NCI-H2196 treated with DMSO at 0.1 percent for 48 hours (cell line): Measurements from ENCODE around the gene CMKLR1.

Experiments used
- DNase-seq: peaks from one replicate; lab custom pipeline; 2025; ENCODE audit not compliant: unreplicated experiment; lab: John Stamatoyannopoulos, UW

The CMKLR1 gene

DNA sequence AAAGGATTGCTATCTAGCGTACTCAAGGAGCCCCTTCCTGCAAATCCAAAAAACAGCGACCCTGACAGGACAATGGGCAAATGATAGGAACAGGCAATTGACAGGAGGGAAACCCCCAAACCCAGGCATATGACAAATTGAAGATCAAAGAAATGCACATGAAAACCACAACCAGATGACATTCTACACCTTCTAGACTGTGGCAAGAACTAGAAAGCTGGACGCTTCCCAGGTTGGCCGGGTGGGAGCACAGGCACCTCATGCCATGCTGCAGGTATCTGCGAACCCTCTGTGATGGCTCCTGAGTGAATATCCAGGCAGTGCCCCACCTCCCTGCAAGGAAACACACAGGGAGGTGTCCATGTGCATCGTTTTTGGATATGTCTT, 37.1 kb downstream of the CMKLR1 start:
- DNase-seq: no peak

DNA sequence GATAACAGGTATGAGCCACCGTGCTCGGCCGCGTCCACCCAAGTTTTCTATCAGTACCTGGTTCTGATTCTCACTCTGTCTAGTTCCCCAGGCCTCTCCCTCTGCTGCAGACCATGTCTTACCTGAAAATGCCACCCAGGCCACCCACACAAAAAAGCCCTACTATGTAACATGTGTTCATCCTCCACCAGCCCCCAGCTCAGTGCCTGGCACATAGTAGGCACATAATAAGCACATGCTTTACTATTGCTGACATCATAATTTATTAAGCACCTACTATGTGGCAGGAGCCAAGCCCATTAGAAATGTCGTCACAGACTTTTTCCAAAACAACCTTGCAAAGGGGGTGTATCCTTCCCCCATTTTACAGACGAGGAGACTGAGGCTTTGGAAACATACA, 37.8 kb downstream of the CMKLR1 start:
- DNase-seq: no peak

GRCh38 chr12:108299980-108300696, 39.0 kb downstream of the CMKLR1 start:
- no peak for DNase-seq

GRCh38 chr12:108299516-108299915, 39.6 kb downstream of the CMKLR1 start:
- DNase-seq: no peak

DNA sequence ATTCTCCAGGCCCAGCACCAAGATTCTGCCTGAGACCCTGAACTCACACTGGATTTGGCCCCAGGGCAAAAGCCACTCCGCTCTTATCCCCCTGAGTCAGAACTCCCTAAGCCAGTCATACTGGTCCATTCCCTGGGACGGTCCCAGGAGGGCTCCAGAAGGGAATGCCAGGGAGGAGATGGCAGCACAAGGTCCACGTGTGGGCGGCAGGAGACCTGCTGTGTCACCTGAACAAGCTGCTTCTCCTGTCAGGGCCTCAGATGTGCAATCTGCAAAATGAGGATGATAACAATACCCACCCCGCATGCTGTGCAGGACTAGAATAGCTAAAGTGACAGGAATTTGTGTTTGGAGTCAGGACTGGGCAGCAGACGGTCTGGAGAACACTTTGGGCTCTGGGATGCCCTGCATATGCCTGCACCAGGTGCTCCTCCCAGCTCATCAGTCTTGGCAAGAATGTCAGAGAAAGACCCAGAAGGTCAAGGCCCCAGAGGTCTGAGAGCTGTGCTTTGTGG, 40.3 kb downstream of the CMKLR1 start:
- DNase-seq: no peak

DNA sequence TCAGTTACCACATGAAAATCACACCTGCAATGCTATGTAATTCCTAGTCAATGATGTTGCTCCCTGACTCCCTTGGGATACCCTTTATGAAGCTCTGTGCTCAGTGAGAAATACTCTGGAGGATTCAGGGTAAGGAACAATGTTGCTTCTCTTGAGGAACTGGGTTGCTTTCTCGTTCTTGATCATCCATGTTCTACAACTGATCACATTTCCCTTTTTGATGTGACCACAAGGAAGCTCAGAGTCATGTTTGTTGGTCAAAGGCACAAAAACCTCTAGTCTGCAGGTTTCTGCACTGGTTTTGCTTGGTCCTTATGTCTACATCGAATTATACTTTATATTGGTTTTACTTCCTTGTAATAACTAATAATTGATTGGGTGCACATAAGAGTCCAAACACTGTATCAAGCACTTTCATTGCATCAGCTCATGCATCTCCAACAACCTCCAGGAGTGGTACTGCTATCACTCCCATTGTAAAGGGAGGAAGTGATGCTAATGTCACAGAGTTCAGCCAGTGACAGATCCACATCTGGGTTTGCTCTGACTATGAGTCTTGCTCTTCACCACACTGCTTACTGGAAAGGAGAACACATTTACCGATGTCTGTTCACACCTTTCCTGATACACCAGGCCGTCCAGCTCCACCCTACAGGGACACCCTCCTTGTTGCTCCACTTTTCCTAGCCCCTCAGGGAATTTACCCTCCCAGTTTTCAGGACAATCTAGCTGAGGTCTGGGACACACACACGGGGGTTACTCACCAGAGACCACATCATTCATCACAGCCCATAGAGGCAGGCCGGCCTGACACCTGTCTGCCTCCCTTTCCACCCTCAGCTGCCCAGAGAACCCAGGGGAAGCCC, 41.0 kb downstream of the CMKLR1 start:
- no peak for DNase-seq

- no peak for DNase-seq
Observed at GRCh38 chr12:108297424-108297823, 41.7 kb downstream of the CMKLR1 start.

GRCh38 chr12:108296945-108297344, 42.2 kb downstream of the CMKLR1 start:
- DNase-seq: no peak

GRCh38 chr12:108295641-108296040, 43.5 kb downstream of the CMKLR1 start:
- DNase-seq: no peak

DNA sequence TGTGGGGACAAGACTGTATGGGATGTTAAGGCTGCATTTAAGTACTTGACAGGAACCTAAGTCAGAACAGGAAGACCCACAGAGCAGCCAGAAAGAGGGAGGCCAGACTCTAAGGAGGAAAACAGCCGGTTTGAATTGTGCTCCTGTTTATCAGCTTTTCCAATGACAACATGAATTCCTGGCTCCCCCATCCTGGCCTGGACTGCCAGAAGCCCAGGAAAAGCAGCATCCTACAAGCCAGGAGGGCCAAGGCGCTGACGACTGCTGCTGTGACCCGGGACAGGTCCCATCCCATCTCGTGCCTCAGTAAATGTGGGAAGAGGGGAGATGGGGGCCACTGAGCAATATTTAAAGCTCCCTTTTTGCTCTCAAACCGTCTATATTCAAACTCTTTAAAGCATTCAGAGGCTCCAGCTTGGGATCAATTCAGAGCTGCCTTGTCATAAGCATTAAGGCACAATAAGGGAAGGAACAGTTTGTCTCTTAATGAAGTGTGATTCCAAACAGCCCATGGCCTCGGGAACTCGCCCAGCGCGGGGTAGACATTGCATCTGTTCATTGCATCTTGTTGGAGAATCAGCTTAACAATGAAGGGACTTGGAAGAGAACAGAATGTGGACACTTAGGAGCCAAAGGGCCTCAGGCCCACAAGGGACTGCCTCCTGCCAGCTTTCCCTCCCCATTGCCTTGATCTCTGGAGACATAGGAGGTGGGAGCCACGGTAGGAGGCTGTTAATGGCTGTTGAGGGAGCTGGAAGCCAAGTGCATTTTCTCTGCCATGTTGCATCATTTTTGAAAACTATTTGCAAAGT, 49.6 kb downstream of the CMKLR1 start:
- no peak for DNase-seq

DNA sequence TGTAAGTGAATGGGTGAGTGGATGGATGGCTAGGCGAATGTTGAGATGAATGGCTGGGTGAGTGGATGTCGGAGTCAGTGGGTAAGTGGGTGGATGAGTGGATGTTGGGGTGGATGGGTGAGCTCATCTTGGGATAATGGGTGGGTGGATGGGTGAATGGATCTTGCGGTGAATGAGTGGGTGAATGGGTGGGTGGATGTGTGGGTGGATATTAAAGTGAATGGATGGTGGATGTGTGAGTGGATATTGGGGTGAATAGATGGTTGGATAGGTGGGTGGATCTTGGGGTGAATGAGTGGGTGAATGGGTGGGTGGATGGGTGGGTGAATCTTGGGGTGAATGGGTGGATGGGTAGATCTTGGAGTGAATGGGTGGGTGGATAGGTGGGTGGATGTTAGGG, 51.9 kb downstream of the CMKLR1 start:
- no peak for DNase-seq

- DNase-seq: no peak
Observed at GRCh38 chr12:108285016-108285415, 54.1 kb downstream of the CMKLR1 start.

- DNase-seq: no peak
Observed at GRCh38 chr12:108284163-108284562, 54.9 kb downstream of the CMKLR1 start.

DNA sequence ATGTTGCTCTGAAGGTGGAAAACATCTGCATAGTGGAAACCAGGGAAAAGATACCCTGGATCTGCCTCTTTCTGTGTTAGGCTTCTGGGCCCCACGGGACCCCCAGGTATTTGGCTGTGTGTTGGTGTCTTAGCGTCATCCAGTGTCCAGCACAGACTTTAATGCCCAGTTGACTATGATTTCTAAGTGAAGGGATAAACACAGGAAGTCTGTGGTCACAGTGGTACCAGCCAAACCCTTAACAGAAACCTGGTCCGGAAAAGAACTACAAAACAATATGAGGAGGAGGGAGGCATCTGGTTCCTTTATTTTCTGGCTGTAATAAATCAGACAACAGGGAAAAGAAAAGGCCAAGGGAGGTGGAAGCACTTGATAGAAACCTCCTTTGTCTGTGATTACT, 56.4 kb downstream of the CMKLR1 start:
- DNase-seq: no peak

GRCh38 chr12:108282160-108282559, 57.0 kb downstream of the CMKLR1 start:
- DNase-seq: no peak

- no peak for DNase-seq
Observed at GRCh38 chr12:108277613-108278012, 61.5 kb downstream of the CMKLR1 start.

- DNase-seq: no peak
Observed at GRCh38 chr12:108273217-108273616, 65.9 kb downstream of the CMKLR1 start.

DNA sequence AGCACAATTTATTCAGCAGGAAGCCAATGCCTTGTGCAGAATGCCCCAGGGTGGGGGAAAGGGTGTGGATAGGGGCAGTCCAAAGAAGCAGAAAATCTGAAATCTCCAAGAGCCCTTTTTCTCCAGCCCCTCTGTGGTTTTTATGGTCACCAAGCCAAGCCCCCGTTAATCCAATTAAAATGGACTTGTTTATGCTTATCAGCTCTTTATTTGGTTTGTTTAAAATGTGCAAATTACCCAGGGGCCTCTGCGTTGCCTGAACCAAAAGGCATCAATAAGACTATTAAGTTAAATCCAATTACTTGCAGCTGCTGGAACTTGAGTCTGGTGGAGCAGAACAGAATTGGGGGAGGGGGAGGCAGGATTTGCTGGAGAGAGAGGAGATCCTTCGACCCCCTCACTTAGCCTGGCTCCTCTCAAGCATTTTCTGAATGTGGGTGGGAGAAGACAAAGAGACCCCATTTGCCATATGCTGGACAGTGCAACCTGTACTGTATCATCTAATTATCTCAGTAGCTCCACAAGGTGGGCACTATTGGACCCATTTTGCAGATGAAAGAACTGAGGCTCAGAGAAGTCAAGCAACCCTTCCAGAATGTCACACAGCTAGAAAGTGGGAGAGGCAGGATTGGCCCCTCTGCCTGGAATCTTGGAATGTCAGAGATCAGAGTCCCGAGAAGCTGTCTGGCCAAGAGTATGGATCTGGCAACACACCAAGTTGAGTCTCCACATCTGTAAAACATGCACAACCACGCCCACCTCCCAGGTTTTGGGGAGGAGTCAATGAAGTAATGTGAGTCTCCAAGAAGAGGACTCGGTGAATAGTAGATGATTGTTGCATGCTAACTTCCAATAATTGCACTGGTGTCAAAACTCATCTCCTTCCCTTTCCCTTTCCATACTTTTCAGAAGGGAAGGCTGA, 66.9 kb downstream of the CMKLR1 start:
- no peak for DNase-seq

- DNase-seq: no peak
Observed at GRCh38 chr12:108270849-108271143, 68.3 kb downstream of the CMKLR1 start.

GRCh38 chr12:108270035-108270848, 68.9 kb downstream of the CMKLR1 start:
- no peak for DNase-seq
